Measurements from ENCODE around the gene RAB40B. TPM values are rescaled to one million over a fixed set of nuclear protein-coding genes. Genes with fewer than 3 reads are reported as not detected.

Gene RAB40B
- polyA plus RNA-seq, 1 donor (not counting 4 experiments of a cell fraction or from before 2014, with no cell fraction given) = 10.6 TPM

DNA sequence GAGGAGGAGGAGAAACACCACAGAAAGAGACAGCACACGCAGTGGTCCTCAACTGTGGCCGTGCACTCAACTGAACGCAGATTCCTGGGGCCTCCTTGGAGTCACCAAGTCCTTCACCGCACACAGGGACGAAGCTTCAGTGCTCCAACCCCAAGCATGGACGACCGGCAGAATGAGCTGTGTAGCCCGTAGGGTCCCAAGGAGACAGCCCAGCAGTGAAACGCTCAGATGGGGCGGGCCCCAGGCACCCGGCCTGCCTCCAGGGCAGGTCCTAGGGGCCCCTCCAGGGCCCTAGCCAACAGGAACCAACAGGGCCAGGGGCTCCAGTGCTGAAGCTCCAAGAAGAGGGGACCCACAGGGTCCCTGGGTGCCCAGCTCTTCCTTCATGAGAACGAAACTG lies 13.2 kb downstream of the RAB40B start:
- Histone ChIP-seq H3K9me3 (ENCODE audit: control insufficient read depth, low read depth, low read length) (no peaks in the 10 kb centered on the region), H3K4me2 (ENCODE audit: control insufficient read depth, extremely low read depth, insufficient read depth, low read depth, low read length) (no peak overlapping the region), H3K36me3 (ENCODE audit: control insufficient read depth in 2 of 2, extremely low read depth in 1 of 2, insufficient read depth in 2 of 2, low read length in 2 of 2) (no peaks in the 10 kb centered on the region), H3K27ac (ENCODE audit: control insufficient read depth, insufficient read depth, low read length) (no peak overlapping the region), H3K79me2 (ENCODE audit: control insufficient read depth, insufficient read depth, low read length) (peaks cover 2% of the 10 kb centered on the region), H3K9me1 (ENCODE audit: control insufficient read depth, extremely low read depth, insufficient read depth, low read length) (no peaks in the 10 kb centered on the region), H3K27me3 (ENCODE audit: control insufficient read depth, extremely low read depth, insufficient read depth, low read length) (no peaks in the 10 kb centered on the region), H3K9ac (ENCODE audit: control insufficient read depth, extremely low read depth, insufficient read depth, low read length) (no peak overlapping the region), H2AFZ (ENCODE audit: control insufficient read depth, low read length) (no peak overlapping the region), H3K4me3 (ENCODE audit: control insufficient read depth in 2 of 3, extremely low read depth in 1 of 3, insufficient read depth in 2 of 3, low read depth in 1 of 3, low read length in 3 of 3) (no peak overlapping the region), H4K20me1 (ENCODE audit: control insufficient read depth, extremely low read depth, insufficient read depth, low read length) (no peaks in the 10 kb centered on the region), H3K4me1 (ENCODE audit: control insufficient read depth, extremely low read depth, insufficient read depth, low read length) (peaks cover 11% of the 10 kb centered on the region)
- dilution Hi-C loops (cut with MboI; ENCODE audit: extremely low pct_ligation_motif_present, low sequenced_read_pairs) = no loop called here
- no peak for TF ChIP-seq EZH2 (IDR thresholded peaks at IDR 0.05; ENCODE audit: low read length)
- TF ChIP-seq, protein P1, sequence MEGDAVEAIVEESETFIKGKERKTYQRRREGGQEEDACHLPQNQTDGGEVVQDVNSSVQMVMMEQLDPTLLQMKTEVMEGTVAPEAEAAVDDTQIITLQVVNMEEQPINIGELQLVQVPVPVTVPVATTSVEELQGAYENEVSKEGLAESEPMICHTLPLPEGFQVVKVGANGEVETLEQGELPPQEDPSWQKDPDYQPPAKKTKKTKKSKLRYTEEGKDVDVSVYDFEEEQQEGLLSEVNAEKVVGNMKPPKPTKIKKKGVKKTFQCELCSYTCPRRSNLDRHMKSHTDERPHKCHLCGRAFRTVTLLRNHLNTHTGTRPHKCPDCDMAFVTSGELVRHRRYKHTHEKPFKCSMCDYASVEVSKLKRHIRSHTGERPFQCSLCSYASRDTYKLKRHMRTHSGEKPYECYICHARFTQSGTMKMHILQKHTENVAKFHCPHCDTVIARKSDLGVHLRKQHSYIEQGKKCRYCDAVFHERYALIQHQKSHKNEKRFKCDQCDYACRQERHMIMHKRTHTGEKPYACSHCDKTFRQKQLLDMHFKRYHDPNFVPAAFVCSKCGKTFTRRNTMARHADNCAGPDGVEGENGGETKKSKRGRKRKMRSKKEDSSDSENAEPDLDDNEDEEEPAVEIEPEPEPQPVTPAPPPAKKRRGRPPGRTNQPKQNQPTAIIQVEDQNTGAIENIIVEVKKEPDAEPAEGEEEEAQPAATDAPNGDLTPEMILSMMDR (optimal IDR thresholded peaks at IDR 0.05 in 1 of 3, IDR thresholded peaks at IDR 0.05 in 1 of 3, conservative IDR thresholded peaks at IDR 0.05 in 1 of 3; ENCODE audit: extremely low read depth in 1 of 3, insufficient read depth in 2 of 3, low read length in 3 of 3) = no peak
- no peak for DNase-seq (ENCODE audit: low read depth, low spot score)
- no peak for FAIRE-seq

GRCh38 chr17:82684228-82684841 lies 14.2 kb downstream of the RAB40B start:
- H3K4me2 ChIP-seq (ENCODE audit: control insufficient read depth, extremely low read depth, insufficient read depth, low read depth, low read length) = no peak overlapping the region
- H3K4me1 ChIP-seq (ENCODE audit: control insufficient read depth, extremely low read depth, insufficient read depth, low read length) = peaks cover 11% of the 10 kb centered on the region
- H4K20me1 ChIP-seq (ENCODE audit: control insufficient read depth, extremely low read depth, insufficient read depth, low read length) = no peaks in the 10 kb centered on the region
- no peak overlapping the region for H3K27ac ChIP-seq (ENCODE audit: control insufficient read depth, insufficient read depth, low read length)
- peaks cover 2% of the 10 kb centered on the region for H3K79me2 ChIP-seq (ENCODE audit: control insufficient read depth, insufficient read depth, low read length)
- H2AFZ ChIP-seq (ENCODE audit: control insufficient read depth, low read length) = no peak overlapping the region
- dilution Hi-C loops (cut with MboI; ENCODE audit: extremely low pct_ligation_motif_present, low sequenced_read_pairs) = no loop called here
- H3K36me3 ChIP-seq (ENCODE audit: control insufficient read depth in 2 of 2, extremely low read depth in 1 of 2, insufficient read depth in 2 of 2, low read length in 2 of 2) = no peaks in the 10 kb centered on the region
- H3K27me3 ChIP-seq (ENCODE audit: control insufficient read depth, extremely low read depth, insufficient read depth, low read length) = no peaks in the 10 kb centered on the region
- no peaks in the 10 kb centered on the region for H3K9me3 ChIP-seq (ENCODE audit: control insufficient read depth, low read depth, low read length)
- TF ChIP-seq, protein P1 (optimal IDR thresholded peaks at IDR 0.05 in 1 of 3, IDR thresholded peaks at IDR 0.05 in 1 of 3, conservative IDR thresholded peaks at IDR 0.05 in 1 of 3; ENCODE audit: extremely low read depth in 1 of 3, insufficient read depth in 2 of 3, low read length in 3 of 3) = no peak
- TF ChIP-seq EZH2 (IDR thresholded peaks at IDR 0.05; ENCODE audit: low read length) = no peak
- H3K9ac ChIP-seq (ENCODE audit: control insufficient read depth, extremely low read depth, insufficient read depth, low read length) = no peak overlapping the region
- no peak overlapping the region for H3K4me3 ChIP-seq (ENCODE audit: control insufficient read depth in 2 of 3, extremely low read depth in 1 of 3, insufficient read depth in 2 of 3, low read depth in 1 of 3, low read length in 3 of 3)
- FAIRE-seq (no peak), DNase-seq (ENCODE audit: low read depth, low spot score) (no peak)
- H3K9me1 ChIP-seq (ENCODE audit: control insufficient read depth, extremely low read depth, insufficient read depth, low read length) = no peaks in the 10 kb centered on the region
